NCI-H2107 (cell line): ENCODE results near the gene FIP1L1.
"Not testable (repeated sequence)": the region's sequence is repeated elsewhere in the genome, so short reads cannot be mapped to it uniquely, and the experiment has no call there.

Experiments
- DNase-seq: peaks from one replicate; lab custom pipeline; 2025; lab: John Stamatoyannopoulos, UW

FIP1L1 gene

DNA sequence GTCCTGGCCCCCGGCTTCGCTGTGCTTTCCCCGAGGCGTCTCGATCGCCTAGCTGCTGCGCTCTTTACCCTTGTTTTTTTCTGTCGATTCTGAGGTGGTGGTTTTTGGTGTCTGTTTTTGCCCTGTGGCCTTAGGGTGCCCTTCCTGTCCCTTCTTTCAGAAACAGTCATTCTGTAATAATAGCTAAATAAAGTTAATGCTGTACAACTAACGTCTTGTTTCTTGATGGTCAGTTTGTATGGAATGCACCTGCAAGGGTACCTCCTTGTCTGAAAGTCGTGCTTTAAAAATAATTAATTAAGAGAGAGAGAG is 686 bp downstream of the FIP1L1 start:
- no peak for DNase-seq

DNA sequence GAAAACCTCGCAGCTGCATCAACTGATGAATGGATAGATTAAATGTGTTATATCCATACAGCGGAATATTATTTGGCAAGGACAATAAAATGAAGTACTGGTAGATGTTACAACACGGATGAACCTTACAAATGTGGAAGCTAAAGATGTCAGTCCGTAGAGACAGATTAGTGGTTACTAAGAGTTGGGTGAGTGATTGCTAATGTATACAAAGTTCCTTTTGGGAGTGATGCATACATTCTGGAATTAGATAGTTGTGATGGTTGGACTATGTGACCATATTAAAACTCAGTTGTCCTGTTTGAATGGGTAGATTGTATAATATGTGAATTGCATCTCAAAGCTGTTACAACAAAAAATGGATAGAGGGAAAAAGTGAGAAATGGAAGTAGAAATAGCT is 2.8 kb downstream of the FIP1L1 start:
- DNase-seq = no peak

DNA sequence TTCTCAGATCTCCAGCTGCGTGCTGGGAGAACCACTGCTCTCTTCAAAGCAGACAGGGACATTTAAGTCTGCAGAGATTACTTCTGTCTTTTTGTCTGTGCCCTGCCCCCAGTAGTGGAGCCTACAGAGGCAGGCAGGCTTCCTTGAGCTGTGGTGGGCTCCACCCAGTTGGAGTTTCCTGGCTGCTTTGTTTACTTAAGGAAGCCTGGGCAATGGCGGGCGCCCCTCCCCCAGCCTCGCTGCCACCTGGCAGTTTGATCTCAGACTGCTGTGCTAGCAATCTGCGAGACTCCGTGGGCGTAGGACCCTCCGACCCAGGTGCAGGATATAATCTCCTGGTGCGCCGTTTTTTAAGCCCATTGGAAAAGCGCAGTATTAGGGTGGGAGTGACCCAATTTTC is 32.0 kb downstream of the FIP1L1 start:
- DNase-seq = not testable (repeated sequence)

DNA sequence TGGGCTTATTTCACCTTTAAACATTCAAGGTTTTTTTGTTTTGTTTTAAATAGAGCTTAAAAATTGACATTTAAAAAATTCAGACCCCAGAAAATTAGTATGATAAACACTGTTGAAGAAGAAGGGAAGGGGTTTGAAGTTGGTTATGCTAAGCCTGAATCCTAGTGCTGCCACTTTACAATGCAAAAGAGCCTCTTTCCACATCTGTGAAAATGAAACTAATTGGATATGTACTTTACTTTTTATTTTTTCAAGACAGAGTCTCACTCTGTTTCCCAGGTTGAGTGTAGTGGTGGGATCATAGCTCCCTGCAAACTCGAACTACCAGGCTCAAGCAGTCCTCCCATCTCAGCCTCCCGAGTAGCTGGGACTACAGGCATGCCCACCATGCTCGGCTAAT is 41.8 kb downstream of the FIP1L1 start:
- DNase-seq = no peak

DNA sequence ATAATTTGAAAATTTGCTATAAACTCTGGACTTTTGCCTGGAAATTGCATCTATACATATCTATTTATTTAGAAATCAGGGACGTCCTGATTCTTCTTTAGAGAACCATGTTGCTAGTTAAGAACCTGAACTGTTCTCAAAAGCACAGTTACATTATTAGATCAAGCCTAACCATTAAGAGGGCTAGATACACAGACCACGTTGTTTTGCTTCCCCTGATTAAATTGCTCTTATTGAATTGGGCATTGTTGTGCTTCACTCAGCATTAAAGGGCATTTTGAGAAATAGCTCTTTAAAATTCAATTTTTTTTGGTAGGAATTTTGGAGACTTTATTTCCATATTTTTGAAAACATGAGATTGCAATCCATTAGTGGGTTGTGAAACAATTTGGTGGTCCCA is 44.4 kb downstream of the FIP1L1 start:
- no peak for DNase-seq

DNA sequence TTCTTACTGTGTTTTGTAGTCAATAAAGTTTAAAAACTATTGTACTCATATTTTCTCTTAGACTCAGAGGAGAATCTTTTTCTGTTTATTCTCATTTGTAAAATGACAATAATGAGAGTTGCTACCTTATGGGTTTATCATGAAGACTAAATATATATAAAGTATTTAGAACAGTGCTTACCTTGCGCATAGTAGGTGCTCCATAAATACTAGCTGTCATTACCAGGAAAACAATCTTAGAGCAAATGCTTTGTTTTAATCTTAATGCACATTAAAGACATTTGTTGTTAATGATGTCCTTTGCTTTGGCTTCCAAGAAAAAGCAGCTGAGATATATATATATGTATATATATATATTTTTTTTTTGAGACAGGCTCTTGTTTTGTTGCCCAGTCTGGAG is 44.9 kb downstream of the FIP1L1 start:
- no peak for DNase-seq

DNA sequence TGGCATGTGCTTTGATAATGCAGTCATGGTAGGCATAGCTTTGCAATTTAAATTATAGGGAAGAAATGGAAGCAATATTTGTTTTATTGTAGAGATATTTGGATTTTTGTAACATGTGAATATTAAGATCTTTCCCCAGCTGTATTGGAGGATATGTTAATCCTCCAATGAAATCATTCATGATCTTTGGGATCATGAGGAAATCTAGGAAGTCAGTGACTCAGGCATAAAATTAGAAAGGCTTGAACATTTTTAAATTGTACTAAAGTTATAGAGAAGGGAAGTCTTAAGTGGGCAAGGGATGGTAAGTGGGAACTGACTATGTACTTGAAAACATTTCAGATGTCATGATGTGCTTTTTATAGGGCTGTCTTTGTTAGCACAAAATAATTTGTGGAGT is 46.8 kb downstream of the FIP1L1 start:
- DNase-seq = no peak

DNA sequence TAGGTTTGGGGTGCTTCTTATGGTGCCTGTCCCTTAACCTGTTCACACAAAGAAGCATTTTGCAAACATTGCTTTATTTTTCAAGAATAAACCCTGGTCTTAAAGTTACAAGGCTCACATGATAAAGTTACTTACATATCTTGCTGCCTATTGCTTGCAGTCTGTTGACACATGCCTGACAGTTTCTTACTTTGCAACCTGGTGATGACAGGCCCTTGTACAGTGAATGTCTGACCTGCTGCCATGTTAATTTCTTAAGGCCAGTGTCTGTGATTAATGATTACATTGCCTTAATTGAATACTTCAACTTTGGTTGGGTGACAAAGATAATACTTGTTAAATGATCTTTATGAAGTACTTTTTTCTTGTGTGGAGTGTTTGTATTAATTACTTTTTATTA is 49.9 kb downstream of the FIP1L1 start:
- DNase-seq = no peak

DNA sequence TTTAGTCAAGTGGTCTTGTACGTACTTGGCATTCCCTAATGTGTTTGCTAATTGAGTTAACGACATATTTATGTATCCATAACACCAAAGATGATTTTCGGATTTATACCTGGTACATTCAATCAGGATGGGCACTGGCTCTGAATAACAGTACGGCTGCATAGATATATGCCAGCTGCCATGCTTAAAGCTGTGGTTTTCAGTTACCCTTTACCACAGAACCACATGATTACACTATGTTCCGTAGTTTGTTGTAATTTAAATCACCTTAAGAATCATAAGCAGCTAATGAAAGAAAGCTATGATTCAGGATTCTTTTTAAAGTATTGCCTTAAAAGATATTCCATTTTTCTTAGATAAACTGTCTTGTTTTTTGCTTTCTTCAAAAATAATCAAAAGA is 53.6 kb downstream of the FIP1L1 start:
- no peak for DNase-seq

DNA sequence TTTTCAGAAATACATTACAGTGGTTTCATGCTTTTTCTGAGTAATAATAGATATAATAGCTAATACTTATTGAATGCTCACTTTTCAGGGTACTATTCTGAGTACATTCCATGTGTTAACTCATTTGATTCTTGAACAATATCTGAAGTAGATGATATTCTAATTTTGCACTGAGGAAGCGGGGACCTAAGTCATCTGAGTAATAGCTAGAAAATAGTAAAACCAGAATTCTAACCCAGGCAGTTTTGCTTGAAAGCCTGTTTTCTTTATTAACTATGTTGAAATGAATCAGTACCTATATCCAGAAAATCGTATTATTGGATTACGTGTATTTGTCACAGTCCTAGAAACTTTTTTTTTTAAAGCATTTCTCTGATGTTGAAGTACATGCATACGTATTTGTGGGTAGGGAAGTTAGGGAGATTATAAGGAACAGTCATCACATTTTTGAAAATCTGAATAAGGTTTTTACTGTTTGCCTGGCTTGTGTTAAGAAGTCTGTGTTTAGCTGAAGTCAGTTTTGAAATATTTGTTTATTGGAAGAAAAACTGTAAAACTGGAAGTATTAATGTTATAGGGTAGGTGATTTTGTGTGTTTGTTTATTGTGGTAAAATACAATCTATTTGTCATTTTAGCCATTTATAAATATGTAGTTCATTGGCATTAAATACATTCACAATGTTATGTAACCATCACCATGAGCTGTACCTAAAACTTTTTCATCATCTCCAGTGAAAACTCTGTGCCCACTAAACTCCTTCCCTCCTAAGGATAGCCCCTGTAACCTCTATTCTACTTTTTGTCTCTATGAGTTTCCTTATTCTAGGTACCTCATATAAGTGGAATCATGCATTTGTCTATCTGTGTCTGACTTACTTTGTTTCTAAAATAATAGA is 55.3 kb downstream of the FIP1L1 start:
- no peak for DNase-seq

DNA sequence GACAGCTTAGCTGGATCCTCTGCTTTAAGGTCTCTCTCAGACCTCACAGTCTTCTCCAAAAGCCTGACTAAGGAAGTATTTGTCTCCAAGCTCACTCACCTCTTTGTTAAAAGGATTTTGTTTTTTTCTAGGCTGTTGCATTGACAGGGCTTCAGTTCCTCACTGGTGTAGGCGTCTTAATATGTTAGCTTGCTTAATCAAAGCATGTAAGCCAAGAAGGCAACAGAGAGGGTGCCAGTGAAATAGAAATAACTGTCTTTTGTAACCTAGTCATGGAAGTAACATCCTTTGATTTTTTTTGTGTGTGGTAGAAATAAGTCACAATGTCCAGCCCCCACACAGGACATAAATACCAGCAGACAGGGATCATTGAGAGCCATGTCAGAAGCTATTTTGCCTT is 58.8 kb downstream of the FIP1L1 start:
- no peak for DNase-seq

DNA sequence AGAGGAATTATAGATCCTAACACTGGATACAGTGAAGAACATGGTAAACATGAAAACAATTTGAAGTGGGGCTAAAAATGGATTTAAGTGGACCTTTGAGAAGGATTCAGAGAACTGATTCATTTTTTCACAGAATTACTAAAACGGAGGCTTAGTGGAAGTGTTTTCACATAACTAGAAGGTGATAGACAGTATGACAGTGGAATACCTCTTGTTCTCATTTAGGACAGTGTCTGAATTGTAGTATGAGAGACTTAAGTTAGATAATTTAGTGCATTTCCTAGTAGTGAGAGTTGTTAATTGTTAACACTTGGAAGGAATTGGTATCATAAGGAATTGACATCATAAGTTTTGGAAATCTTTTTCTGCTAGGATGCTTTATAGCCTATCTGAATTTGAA is 64.1 kb downstream of the FIP1L1 start:
- no peak for DNase-seq

DNA sequence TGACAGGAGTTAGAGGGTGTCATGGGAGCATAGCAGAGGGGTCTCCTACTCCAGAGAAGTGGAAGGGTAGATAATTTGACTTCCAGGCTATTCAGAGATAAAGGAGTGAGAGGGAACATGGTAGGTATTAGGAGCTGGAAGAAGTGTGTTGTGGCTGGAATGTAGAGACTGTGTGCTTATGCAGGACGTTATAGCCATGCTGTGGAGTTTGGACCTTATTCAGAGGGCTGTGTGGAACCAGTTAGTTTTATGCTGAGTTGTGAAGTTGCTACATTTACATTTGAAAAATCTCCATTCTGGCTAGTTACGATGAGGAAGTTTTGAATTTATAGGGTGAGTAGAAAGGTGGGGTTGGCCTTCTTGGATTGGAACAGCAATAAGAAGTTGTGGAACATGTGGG is 67.5 kb downstream of the FIP1L1 start:
- no peak for DNase-seq

DNA sequence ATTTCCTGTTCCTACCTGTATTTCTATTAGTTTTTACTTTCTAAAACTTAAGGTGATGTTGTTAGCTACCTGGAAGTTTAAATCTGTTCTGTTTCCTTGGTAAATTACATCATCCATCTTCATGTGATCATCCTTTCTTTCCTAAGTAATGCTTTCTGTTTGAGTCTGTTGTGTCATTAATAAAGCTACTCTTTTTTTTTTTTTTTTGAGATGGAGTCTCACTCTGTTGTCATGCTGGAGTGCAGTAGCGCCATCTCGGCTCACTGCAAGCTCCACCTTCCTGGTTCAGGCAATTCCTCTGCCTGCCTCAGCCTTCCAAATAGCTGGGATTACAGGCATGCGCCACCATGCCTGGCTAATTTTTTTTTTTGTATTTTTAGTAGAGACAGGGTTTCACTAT is 73.3 kb downstream of the FIP1L1 start:
- DNase-seq = no peak

DNA sequence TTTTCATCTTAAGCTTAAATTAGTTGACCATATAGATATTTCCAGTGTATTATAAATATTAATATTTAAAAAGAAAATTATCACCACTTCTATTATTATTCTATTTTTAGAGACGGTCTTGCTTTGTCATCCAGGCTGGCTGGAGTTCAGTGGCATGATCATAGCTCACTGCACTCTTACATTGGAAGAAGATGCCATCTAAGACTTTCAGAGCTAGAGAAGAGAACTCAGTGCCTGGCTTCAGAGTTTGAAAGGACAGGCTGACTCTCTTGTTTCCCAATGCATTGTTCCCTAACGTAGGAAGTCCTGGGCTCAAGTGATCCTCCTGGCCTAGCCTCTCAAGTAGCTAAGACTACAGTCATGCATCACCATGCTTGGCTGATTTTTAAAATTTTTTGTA is 75.9 kb downstream of the FIP1L1 start:
- no peak for DNase-seq

DNA sequence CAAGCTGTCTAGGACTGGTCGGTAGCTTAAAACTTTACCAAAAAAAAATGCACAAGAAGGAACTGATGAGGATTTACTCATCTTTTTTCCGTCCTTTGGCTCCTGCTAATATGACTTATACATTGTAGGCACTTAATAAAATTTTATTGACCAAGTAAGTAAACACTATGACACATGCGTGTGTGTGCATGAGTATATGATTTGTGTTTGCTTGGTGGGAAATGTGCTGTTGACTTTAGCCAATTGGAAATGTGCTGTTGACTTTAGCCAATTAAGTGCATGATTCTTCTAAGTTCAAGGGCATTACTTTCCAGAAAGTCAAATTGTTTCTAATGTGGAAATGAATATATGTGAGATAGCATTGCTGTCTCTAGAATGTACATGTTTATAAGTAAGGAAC is 78.3 kb downstream of the FIP1L1 start:
- DNase-seq = no peak

DNA sequence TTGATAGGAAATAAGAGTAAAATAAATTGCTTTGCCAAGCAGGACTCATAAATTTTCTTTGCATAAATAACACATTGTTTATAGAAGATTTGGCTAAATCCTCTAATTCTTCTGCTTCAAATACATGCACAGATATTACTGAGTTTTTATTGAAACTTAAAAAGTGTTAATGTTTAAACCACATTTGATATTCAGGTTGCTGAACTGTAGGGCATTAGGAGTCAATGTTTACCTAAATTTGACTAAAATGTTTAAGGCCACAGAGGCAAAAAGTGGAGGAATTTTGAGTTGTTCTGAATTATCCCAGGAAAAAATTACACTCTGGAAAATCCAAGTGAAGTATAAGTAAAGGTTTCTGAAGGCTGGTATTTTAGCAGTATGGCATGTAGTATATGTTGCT is 78.7 kb downstream of the FIP1L1 start:
- DNase-seq = no peak

DNA sequence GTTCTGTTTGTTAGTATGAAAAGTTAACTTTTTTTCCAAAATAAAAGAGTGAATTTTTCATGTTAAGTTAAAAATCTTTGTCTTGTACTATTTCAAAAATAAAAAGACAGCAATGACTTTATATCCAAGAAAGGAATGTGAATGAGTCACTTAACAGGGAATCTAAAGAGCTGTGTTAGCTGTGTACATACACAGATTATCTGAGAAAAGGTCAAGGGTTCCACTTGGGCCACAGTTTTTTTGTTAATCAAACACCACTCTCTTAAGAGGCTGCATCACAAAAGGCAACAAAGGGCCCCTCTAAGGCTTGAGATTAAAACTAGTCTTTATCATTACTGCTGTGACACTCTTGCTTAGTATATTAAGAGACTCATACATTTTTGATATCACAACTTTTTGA is 82.1 kb downstream of the FIP1L1 start:
- no peak for DNase-seq

DNA sequence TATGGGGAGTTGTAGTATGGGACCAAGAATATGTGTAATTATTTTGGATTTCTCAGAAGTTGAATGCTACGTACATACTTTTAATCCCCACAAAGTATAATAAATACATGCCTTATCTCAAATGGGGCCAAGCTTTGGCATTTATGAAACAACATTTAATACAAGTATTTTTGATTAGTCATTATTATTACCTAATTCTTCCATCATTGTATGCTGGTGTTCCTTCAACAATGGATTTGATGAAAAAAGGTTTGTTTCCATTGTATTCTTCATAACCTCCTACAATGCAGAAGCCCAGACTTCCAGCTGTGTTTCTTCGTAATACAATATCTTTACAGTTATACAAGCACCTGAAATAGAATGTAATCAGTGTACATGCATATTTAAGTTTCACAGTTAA is 83.8 kb downstream of the FIP1L1 start:
- no peak for DNase-seq

DNA sequence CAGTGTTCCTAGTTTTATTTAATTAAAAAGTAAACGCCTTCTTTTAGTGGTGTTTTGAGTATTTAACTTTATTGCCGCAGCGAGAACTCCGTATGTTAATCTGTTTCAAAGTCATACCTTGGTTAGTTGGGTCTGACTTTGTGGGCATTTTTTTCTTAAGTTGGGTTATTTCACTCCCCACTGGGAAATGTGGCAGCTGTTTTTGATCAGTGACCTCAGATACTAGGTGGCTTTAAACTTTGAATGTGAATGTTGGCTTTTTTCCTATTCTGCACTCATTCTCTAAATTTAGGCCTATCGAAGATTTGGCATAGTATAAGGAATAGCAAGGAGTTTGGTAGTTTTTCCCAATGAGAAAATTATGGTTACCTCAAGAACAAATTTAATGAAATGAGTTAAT is 85.9 kb downstream of the FIP1L1 start:
- DNase-seq = no peak

DNA sequence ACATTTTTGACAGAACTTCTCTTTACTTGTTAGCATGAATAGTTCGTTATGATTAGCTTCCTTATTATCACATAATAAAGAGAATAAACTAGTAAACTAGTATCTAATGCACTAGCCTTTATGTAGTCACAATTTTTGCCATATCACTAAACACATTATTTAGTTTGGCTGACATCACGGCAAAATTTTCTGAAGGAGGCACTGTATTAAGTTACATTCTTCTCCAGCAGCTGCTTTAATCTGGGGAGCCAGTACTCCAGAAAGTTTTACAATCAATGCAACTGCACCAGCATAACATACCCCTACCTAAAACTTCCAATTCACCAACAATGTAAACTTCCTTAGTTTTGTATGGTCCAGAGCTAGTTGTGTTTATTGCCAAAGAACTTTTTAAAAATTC is 87.8 kb downstream of the FIP1L1 start:
- no peak for DNase-seq

DNA sequence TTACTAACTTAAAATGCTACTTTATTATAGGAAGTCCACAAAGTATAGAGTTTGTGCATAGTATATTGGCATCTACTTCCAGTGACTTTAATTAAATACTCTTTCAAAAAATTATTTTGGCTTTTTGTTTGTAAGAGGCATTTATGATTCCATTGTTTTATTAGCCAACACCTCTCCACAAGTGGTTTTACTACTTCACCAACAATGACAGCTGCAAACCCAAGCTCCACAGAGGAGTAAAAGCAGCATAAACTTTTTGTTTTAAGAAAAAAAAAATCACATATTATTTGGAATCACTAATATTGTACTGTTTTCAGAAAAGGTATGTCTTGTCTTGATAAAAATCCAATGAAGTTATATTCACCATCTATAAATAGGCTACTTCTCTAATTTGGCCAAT is 88.5 kb downstream of the FIP1L1 start:
- DNase-seq = no peak

DNA sequence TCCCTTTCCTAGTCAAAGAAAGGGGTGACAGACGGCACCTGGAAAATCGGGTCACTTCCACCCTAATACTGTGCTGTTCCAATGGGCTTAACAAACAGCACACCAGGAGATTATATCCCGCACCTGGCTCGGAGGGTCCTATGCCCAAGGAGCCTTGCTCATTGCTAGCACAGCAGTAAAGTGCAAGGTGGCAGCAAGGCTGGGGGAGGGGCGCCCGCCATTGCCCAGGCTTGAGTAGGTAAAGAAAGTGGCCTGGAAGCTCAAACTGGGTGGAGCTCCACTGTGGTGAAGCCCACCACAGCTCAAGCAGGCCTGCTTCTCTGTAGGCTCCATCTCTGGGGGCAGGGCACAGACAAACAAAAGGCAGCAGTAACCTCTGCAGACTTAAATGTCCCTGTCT is 89.1 kb downstream of the FIP1L1 start:
- not testable (repeated sequence) for DNase-seq

DNA sequence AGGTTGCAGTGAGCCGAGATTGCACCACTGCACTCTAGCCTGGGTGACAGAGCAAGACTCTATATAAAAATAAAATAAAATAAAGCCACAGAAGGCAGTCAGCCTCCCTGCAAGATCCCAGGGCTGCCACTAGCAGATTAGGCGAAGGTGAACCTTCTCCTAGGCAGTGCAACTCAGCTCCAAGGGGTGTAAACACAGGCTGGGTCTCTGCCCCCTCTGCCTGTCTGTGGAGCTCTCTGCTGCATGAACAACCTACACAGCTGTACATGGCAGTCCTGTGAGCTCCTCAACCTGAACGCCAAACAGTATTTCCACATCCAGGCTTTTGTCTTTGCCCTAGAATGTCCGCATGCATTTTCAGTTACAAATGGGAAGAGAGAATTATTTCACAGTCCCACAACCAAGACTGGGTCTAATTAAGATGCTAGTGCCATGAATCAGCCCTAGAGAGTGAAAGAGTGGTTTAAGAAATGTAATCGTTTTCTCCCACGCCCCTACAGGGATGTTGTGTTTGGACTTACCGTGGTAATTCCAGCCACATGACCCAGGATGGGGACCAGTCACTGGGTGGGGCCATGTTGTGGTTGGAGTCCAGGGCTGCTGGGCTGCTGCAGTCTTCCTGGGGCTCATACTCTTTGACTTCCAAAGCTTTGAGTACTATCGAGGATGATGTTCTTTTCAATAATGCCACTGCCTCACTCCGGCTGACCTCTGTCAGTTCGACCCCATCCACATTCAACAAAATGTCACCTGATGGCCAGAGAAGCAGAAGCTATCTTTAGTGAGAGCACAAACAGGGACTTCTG is 99.0 kb downstream of the FIP1L1 start:
- no peak for DNase-seq
